NCI-H1694 treated with DMSO at 0.1 percent for 48 hours (cell line): ENCODE measurements around the gene GALP.
"Not testable (repeated sequence)": the region's sequence is repeated elsewhere in the genome, so short reads cannot be mapped to it uniquely, and the experiment has no call there.

ENCODE experiments used
- DNase-seq: peaks from one replicate; lab custom pipeline; 2025; lab: John Stamatoyannopoulos, UW

The GALP gene

GRCh38 chr19:56191115-56191514, 15.3 kb downstream of the GALP start:
- no peak for DNase-seq

- DNase-seq, result no peak
These were observed 15.9 kb downstream of the GALP start for GRCh38 chr19:56191711-56192110.

DNA sequence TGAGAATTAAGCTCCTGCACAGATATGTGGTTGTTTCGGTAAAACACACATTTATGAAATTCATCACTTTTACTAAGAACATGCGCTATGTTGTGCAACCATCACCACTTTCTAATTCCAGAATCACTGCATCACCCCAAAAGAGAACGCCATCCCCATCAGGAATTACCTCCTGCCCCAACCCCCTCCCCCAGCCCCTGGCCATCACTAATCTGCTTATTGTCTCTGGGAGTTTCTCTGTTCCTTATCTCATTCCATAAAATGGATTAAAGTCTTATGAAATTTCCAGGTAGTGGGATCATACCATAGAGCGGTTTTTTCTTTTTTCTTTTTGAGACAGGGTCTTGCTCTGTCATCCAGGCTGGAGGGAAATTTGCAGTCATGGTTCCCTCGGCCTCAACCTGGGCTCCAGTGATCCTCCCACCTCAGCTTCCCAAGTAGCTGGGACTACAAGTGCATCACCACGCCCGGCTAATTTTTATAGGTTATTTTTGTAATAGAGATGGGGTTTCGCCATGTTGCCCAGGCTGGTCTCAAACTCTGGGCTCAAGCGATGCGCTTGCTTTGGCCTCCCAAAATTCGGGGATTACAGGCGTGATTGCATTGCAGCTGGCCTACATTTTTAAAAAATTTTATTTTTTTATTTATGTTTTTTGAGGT, 18.3 kb downstream of the GALP start:
- DNase-seq, result no peak

- DNase-seq, result not testable (repeated sequence)
These were observed 21.8 kb downstream of the GALP start, which contains the start of gene ZSCAN5B for GRCh38 chr19:56197646-56198045. Gene ZSCAN5B (minus strand): TSS chr19:56197783. CDS start chr19:56193052, 4,731 bp downstream.

DNA sequence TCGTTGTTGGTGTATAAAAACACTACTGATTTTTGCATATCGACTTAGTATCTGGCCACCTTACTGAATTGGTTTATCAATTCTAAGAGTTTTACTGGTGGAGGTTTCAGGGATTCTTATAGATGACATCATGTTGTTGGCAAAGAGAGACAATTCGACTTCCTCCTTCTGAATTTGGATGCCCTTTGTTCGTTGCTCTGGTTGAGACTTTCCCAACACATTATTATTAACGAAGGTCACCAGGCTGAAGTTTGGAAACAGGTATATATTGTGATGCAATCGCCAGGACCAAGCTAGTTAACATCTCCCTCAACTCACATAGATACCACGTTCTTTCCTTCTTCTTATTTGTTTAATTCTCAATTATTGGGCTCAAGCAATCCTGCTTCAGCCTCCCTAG, 23.9 kb downstream of the GALP start:
- DNase-seq, result no peak

- DNase-seq, result no peak
These were observed 26.2 kb downstream of the GALP start, which contains the start of gene ZSCAN5C for GRCh38 chr19:56201973-56202372. Gene ZSCAN5C (plus strand): TSS chr19:56202273. CDS start chr19:56205914, 3,641 bp downstream.

GRCh38 chr19:56207581-56207980, 31.8 kb downstream of the GALP start:
- DNase-seq, result not testable (repeated sequence)

GRCh38 chr19:56209091-56209490, 33.3 kb downstream of the GALP start:
- DNase-seq, result no peak

GRCh38 chr19:56210036-56210435, 34.2 kb downstream of the GALP start:
- DNase-seq, result not testable (repeated sequence)

GRCh38 chr19:56211718-56212117, 35.9 kb downstream of the GALP start:
- no peak for DNase-seq

- DNase-seq, result no peak
These were observed 41.5 kb downstream of the GALP start for GRCh38 chr19:56217039-56217949.

DNA sequence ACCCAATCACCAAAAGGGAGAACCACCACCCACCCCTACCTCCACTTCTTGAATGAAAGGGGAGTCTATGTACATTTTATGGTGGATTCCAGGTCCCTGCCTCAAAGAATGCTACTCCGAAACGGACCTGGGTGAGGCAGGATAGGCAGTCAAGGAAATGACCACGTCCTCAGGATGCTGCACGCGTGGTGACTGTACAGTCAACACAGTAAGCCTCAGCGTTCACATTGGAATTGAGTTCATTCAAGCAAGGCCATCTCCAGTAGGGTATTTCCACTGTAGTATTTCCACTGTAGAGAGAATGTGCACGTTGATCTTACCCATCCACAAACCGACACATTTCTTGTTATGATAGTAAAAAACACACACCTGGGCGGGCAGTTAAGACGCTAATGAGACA, 43.2 kb downstream of the GALP start:
- DNase-seq, result no peak

DNA sequence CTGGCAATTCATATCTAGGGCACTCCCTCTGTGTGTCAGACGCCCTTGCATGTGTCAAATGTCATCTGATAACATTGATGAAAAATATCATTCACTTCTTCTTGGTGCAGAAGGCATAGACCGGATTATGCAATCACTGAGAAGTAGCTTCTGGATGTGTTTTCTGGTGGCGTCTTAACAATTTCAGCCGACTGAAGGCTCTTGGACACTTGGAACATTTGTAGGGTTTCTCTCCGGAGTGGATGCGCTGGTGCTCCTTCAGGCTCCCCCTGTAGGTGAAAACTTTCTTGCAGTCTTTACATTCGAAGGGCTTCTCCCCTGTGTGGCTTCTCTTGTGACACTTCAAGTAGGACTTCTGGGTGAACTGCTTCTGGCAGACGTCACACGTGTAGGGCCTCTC, 45.6 kb downstream of the GALP start:
- not testable (repeated sequence) for DNase-seq

DNA sequence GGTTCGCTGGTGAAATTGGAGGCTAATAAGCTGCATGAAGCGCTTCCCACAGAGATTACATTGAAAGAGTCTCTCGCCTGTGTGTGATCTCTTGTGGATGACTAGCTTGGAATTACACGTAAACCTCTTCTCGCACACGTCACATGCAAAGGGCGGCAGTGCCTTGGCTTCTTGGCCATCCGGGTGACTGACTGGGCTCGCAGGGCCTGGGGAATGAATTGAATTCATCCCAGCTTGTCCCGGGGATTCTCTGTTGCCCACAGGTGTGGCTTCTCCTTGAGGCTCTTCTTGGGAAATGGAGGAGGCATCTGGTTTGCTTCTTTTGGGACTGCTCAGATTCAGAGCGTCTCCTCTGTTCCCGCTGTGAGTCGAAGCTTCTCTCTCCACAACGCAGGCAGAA, 46.0 kb downstream of the GALP start:
- no peak for DNase-seq

DNA sequence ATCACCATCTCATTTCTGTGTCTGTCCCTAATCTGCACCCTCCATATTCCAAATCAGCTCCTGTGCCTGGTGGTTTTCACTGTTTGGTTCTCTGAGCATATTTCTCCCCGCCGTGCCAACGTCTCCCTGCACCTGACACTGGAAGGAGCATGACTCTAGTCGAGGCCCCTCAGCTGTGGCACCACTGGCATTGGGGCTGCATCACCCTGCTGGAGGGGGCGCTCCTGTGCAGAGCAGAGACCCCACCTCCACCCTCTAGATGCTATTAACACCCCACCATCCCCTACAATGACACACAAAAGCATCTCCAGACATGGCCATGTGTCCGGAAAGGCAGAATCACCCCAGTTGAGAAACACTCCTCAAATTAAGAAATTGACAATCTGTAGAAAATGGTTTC, 47.1 kb downstream of the GALP start:
- no peak for DNase-seq

GRCh38 chr19:56223481-56223880, 47.7 kb downstream of the GALP start:
- no peak for DNase-seq
